Measurements from ENCODE around the gene TNPO3.

TNPO3 gene

DNA sequence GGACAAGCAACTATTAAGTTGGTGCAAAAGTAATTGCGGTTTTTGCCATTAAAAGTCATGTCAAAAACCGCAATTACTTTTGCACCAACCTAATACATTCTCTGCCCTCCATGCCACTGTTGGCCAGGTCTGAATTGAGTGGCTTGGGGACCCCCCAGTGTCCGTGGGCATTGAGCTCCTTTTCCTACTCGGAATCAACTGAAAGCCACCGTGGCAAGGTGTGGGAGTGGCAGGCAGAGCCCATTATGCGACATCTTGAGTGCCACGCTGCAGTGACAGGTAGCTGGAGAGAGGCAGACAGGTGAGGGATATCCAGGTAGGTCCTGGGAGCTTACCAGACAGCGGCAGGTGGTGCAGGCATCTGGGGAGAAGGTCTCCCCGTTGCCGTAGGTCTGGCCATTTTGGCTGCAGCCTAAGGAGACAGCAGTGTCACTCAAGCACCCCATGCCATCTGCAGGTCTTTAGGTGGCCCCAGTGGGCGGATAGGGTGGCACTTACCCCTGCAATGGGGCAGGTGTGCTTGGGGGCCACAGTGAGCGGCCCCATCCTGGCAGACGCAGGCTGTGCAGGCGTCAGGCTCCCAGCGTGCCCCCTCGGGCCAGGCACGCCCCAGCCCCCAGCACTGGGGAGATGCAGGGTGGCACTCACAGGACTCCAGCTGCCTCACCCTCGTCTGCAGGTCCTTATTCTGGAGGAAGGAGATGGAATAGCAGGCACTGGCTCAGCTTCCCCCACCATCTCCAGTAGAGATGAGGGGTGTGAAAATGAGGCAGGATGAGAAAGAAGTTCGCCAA is 147.9 kb downstream of the TNPO3 start:
- DNase-seq (ENCODE audit: low spot score): peak; percentile 6

DNA sequence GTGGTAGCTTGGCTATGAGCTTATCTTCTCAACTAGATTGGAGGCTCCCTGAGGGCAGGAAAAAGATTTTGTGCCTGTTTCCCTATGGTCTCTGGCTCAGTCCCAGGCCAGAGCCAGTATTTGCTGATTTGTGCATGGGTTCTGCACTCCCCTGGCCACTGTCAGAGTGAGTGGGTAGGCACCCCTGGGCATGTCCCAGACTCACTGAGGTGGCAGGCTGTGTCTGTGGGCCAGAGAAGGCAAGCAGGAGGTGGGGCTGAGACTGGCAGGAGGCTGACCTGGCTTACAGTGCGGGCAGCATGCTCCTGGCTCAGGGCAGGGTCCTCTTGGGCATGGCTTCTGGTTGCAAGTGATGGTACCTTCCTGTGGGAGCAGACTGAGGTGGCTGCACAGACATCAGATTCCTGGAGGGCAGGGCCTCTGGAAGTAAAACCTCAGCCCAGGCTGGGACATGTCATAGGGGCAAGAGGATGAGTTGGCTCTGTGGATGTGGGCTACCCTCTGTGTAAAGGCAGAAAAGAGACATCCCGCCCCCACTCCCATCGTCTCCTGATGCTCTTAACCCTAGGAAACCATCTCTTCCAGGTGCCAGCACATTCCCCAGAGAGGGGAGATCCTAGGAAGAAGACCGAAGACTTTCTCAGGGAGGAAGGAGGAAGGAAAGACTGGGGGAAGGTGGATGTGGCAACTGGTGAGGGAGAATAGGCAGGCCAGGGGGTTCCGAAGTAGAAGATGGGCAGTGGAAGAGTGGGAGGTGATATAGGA is 148.7 kb downstream of the TNPO3 start:
- DNase-seq (ENCODE audit: low spot score): peak; percentile 4

DNA sequence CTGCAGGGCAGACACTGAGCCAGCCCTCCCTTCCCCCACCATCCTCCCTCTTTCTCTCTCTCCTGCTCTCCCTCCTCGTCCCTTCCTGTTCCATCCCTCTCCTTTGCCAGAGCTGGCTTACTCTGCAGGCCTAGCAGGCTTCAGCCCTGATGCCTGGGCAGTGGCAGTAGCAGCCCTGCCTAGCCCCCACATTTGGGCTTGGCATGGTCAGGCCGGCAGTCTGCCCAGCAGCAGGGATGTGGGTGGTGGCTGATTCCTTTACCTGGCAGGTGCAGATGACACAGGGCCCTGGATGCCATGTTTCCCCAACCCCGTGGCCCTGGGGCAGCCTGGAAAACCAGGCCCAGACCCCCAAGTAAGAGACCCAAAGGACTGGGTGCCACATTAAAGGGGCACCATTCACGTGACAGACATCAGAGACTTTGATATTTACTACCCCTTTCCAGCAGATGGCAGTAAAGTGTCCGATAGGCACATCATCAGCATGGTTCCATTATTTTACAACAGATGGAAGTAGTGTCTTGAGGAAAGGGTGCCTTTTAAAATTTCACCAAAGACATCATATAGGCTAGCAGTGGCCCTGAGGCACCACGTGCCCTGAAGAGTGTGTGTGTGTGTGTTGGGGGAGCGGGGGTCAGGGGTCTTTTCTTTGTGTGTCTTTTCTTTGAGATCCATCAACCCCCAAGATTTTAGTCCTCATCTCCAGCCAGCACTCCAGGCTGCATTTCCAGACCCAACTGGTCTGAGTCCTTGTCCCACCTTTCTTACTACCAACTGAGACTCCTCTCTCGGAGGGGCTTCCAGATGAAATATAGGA is 150.3 kb downstream of the TNPO3 start:
- DNase-seq (ENCODE audit: low spot score): peak; percentile 74

Measured in HuH-7 (cell line).